HG03025 (cell line): ENCODE results near the gene RALA.
"Not testable (repeated sequence)": the region's sequence is repeated elsewhere in the genome, so short reads cannot be mapped to it uniquely, and the experiment has no call there.

Source experiments
- ATAC-seq: cut with Tn5 transposase; IDR thresholded peaks from one replicate; pipeline ENCODE4 v1.9.1; 2021; ENCODE audit warnings: mild to moderate bottlenecking, moderate library complexity; ENCODE audit not compliant: unreplicated experiment, low FRiP score

Gene RALA

DNA sequence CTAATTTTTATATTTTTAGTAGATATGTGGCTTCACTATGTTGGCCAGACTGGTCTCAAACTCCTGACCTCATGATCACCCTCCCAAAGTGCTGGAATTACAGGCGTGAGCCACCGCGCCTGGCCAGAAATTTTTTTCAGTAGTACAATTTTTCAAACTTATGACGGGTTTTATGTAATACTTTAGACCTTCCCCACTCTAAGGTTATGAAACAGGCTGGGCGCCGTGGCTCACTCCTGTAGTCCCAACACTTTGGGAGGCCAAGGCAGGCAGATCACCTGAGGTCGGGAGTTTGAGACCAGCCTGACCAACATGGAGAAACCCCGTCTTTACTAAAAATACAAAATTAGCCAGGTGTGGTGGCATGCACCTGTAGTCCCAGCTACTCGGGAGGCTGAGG is 56.5 kb downstream of the RALA start:
- not testable (repeated sequence) for ATAC-seq

- ATAC-seq = no peak
Observed at GRCh38 chr7:39681887-39682441, 58.6 kb downstream of the RALA start.

- no peak for ATAC-seq
Observed at GRCh38 chr7:39683216-39683845, 60.0 kb downstream of the RALA start.

- ATAC-seq = no peak
Observed at GRCh38 chr7:39686261-39686924, 63.0 kb downstream of the RALA start.

DNA sequence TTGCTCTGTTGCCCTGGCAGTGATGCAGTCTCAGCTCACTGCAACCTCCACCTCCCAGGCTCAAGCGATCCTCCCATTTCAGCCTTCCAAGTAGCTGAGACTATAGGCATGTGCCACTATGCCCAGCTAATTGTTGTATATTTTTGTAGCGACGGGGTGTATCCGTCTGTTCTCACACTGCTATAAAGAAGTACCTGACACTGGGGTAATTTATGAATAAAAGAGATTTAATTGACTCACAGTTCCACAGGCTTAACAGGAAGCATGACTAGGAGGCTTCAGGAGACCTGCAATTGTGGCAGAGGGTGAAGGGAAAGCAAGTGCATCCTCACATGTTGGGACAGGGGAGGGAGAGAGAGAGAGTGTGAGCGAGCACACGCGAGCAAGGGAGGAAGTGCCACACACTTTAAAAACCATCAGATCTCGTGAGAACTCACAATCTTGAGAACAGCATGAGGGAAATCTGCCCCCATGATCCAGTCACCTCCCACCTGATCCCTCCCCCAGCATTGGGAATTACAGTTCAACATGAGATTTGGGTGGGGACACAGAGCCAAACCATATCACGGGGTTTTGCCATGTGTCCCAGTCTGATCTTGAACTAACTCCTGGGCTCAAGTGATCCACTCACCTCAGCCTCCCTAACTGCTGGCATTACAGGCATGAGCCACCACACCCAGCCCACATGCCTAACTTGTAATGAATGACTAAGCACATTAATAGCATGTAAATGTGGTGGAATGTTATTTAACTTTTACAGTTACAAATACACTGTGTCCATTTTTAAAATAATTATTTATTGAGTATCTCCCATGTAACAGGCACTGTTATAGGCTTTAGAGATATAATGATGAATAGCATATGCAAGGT is 65.5 kb downstream of the RALA start:
- ATAC-seq = no peak

DNA sequence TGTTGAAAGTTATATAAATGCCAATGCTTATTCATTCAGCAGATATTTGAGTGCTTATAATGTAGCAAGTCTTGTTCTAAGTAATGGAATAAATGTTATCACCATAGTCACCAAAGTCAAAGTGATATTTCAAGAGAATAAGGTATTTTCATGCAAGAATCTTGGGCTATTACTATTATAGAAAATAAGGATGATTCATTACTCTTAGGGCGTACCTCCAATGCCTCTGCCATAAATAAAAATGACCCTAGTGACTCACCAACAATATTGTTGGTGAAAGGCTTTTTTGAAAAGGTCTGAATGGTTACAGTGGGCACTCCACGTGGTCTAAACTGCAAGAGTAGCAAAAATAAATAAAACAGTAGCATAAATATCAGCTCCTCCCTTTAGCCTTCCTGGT is 68.4 kb downstream of the RALA start:
- no peak for ATAC-seq

- not testable (repeated sequence) for ATAC-seq
Observed at GRCh38 chr7:39693086-39693485, 69.7 kb downstream of the RALA start.

DNA sequence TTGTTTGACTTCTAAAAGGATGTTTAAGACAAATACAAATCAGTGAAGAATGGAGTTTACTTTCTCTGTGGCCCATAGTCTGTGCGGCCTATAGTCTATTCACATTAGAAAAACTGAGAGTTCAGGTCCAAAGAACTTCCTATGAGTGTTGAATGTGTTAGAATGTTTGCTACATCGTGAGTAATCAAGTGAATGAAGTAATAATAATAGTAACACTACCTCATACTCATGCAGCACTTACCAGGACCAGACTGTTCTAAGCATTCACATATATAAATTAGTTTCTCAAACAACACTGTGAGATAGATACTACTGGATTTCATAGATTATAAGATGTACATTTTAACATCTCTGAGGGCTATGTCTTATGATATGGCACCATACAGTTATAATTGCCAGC is 70.4 kb downstream of the RALA start:
- ATAC-seq = no peak

DNA sequence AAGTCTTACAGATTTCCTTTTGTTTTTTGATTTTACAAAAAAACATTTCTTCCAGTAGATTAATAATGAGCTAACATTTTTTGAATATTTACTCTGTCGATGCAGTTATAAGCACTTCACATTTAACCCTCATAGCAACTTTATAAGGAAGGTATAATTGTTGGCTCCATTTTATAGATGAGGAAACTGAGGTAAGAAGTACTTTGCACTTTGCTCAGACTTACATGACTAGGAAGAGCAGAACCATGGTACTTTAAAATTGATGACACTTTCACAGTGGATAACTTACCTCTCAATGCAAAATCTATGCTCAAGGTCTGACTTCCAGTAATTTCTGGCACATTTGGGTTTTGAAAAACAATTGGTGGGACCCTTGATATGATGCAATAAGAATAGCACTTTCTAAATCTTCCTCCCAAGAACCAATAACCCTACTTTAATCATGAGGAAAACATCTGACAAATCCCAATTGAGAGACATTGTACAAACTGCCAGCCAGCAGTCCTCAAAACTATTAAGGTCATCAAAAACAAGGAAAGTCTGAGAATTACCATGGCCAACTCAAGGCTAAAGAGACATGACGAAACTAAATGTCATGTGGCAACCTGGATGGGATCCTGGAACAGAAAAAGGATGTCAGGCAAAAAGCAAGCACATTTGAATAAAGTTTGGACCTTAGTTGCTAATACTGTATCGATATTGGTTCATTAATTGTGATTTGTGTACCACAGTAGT is 72.6 kb downstream of the RALA start:
- no peak for ATAC-seq

GRCh38 chr7:39696631-39697030 is 73.3 kb downstream of the RALA start:
- ATAC-seq = no peak

DNA sequence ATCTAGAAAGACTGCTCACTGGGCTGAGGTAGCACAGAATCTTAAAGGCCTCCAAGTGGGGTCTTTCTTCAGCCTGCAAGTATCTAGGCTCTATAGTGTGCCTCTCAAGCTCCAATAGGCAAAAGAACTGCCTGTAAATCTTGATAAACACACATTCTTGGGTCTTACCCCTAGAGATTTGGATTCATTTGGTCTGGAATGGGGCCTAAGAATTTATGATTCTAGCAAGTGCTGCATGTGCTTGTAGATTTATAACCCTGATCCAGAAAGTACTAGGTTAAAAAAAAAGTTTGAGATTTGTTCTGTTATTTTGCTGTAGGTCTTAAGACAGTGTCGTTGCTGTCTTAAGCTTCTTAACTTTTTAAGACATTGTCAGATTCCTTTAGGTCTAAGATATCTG is 74.1 kb downstream of the RALA start:
- no peak for ATAC-seq

DNA sequence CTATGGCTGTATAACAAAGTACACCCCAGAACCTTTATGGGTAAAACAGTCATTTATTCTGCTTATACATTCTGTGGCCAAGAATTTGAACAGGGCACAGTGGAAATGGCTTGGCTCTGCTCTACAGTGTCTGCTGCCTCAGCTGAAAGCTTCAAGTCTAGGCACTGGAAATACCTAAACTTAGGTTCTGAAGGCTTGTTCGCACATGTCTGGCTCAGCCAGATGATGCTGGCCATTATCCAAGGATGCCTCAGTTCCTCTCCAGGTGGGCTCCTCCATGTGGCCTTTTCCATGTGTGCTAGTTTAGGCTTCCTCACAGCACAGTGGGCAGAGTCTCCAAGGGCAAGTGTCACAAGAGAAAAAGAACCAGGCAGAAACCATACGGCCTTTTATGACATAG is 76.8 kb downstream of the RALA start:
- ATAC-seq = no peak

DNA sequence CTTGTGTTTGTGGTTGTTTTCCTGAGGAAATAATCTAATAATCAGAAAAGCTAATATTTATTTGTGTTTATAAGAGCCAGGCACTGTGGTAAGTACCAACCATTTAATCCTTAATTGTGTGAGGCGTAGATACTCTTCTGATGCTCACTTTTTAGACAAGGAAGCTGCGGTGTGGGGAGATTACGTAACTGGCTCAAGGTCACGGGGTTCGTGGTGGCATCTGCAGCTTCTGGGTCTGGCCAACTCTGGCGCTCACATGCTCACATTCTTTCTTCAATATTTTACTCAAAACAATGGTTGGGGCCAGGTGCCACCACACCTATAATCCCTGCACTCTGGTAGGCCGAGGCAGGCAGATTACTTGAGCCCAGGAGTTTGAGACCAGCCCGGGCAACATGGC is 77.6 kb downstream of the RALA start:
- no peak for ATAC-seq

DNA sequence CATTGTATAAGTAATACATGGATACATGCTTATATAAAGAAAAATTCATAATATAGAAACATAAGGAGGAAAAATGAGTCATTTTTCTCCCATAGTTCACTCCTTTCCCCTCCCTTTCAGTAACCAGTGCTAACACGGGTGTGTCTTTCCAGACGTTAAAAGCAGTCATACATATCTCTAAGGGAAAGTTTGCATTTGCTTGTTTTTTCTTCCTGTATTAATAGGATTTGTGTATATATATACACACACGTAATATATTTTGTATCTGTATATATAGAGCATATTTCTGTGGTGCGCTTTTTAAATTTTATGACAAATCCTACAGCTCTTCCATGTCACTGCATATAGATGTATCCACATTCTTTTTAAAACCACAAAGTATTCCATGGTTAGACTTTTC is 78.8 kb downstream of the RALA start:
- no peak for ATAC-seq

DNA sequence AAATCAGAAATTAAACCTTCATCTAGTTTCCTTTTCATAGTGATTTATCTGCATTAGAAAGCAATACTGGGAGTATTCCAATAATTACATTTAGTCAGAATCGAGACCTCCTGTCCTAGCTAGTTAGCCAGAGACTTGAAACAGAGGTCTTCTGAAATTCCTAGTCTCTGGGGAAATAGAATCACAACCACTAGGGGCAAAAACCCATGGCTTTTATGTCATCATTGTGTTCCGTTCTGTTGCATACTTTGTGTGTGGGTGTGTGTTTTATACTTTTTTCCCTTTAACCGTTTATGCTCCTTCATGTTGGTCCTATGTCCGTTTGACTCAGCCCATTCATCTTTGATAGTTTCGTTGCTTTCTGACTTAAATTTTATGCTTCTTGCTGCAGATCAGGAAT is 79.8 kb downstream of the RALA start:
- no peak for ATAC-seq

GRCh38 chr7:39709029-39709428 is 85.7 kb downstream of the RALA start:
- ATAC-seq = no peak

DNA sequence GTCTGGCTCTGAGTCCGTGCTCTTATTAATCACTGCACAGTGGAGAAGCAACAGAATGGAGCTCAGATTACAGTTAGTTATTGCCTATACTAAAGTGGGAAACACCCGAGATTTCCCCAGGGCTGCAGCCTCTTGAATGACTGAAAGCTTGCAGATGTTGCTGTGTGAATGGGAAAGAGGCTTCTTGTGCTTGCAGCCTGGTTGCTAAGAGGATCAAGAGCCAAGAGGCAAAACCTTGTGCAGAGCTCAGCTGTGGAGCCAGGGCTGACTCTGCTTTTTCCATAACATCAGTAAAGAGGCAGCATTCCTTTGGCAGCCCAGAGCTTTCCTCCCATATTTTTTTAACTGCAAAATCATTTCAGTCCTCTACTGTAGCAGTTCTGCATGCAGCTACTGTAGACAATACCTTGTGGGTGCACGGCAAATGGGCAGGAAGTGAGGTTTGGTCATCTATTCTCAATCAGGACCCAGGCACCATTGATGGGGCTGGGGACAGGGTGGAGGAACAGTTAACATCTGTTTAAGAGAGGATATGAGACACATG is 86.5 kb downstream of the RALA start:
- ATAC-seq = no peak

DNA sequence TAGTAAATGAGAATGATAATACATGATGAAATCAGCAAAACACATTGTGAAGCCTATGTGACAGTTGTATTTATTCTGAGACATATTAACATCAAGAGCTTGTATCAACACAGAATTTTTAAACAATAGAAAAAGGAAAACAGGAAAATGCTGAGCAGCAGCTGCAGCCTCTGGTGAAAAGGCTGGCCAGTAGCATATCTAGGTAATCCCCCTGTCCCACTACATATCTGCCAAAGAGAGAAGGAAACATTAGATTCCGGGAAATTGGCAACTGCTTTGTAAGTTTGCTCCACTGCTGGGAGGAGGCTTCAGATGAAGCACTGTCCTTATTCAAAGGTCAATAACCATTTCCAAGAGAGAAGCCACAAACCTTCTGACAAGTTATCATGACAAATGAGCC is 89.4 kb downstream of the RALA start:
- no peak for ATAC-seq

- no peak for ATAC-seq
Observed at GRCh38 chr7:39714447-39715091, 91.2 kb downstream of the RALA start.

DNA sequence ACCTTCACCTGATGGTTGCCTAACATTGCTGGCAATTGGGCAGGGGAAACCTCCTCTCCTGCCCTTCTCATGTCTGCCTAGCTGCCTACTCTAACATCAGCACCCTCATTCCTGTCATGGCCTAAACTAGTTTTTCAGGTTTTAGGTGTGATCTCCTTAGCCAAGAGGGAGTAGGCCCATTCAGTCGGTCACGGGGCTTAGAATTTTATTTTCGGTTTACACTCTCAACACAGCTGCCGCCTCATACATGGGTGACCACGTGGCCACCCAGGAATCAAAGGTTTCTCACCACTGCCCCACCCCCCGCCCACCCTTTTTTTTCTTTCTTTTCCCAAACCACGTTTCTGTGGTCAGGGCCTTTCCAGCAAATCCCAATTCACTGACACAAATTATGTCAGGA is 97.2 kb downstream of the RALA start:
- no peak for ATAC-seq
